HG03571 (cell line): ENCODE results near the gene THSD8.
"Not testable (repeated sequence)": the region's sequence is repeated elsewhere in the genome, so short reads cannot be mapped to it uniquely, and the experiment has no call there.

Experiments
- ATAC-seq: cut with Tn5 transposase; IDR thresholded peaks from one replicate; pipeline ENCODE4 v1.9.1; 2021; ENCODE audit not compliant: unreplicated experiment

Gene THSD8

GRCh38 chr19:12825254-12826131, 23.6 kb downstream of the THSD8 start:
- no peak for ATAC-seq

- no peak for ATAC-seq
Measured at GRCh38 chr19:12828494-12828893, 26.6 kb downstream of the THSD8 start.

GRCh38 chr19:12833418-12833737, 31.5 kb downstream of the THSD8 start:
- ATAC-seq: no peak

GRCh38 chr19:12833738-12834565, 32.1 kb downstream of the THSD8 start:
- ATAC-seq: no peak

GRCh38 chr19:12834566-12834943, 32.7 kb downstream of the THSD8 start, which contains the start of gene RTBDN:
Gene RTBDN (minus strand): TSS chr19:12834579. CDS start chr19:12829979, 4,600 bp downstream.
- no peak for ATAC-seq

GRCh38 chr19:12834976-12835757, 33.3 kb downstream of the THSD8 start:
- ATAC-seq: no peak

GRCh38 chr19:12836529-12836863, 34.6 kb downstream of the THSD8 start:
- no peak for ATAC-seq

- ATAC-seq: no peak
Measured at GRCh38 chr19:12837225-12837624, 35.4 kb downstream of the THSD8 start.

- no peak for ATAC-seq
Measured at GRCh38 chr19:12838182-12838885, 36.5 kb downstream of the THSD8 start, which contains the start of gene MAST1. Gene MAST1 (plus strand): TSS chr19:12838515. CDS start chr19:12838573, 58 bp downstream.

- no peak for ATAC-seq
Measured at GRCh38 chr19:12838886-12839756, 37.3 kb downstream of the THSD8 start.

GRCh38 chr19:12840091-12841079, 38.5 kb downstream of the THSD8 start:
- no peak for ATAC-seq

- ATAC-seq: no peak
Measured at GRCh38 chr19:12841094-12841493, 39.2 kb downstream of the THSD8 start.

- ATAC-seq: no peak
Measured at GRCh38 chr19:12842511-12842910, 40.6 kb downstream of the THSD8 start.

- no peak for ATAC-seq
Measured at GRCh38 chr19:12843328-12843727, 41.5 kb downstream of the THSD8 start.

GRCh38 chr19:12843999-12844732, 42.3 kb downstream of the THSD8 start:
- no peak for ATAC-seq

GRCh38 chr19:12846613-12847012, 44.7 kb downstream of the THSD8 start:
- not testable (repeated sequence) for ATAC-seq

- ATAC-seq: no peak
Measured at GRCh38 chr19:12847159-12848139, 45.6 kb downstream of the THSD8 start.
